Fibroblast of lung (primary cell): Measurements from ENCODE around the gene SCMH1. TPM values are rescaled to one million over a fixed set of nuclear protein-coding genes. Genes with fewer than 3 reads are reported as not detected.
A peak's percentile ranks its signal among the peaks of the same experiment; 100 is the strongest.

Experiments used
- DNase-seq, 2 donors: peaks; one replicate each; pipeline versions ENCODE4 v3.0.0 to v3.0.0-alpha.2; 2010; ENCODE audit warnings: low read depth in 2 of 2
- H2AFZ ChIP-seq: 2 replicates; pipeline ENCODE4 v1.5.1; 2012; ENCODE audit warnings: low read length, control low read depth, inconsistent platforms
- H3K27ac ChIP-seq: 2 replicates; pipeline ENCODE4 v1.5.1; 2011; ENCODE audit warnings: low read length, control low read depth; ENCODE audit not compliant: insufficient read depth
- H3K27me3 ChIP-seq: 2 replicates; pipeline ENCODE4 v1.5.1; 2011; ENCODE audit warnings: mild to moderate bottlenecking, low read length; ENCODE audit not compliant: control insufficient read depth, insufficient read depth
- H3K36me3 ChIP-seq: 2 replicates; pipeline ENCODE4 v1.5.1; 2011; ENCODE audit warnings: low read length; ENCODE audit not compliant: control insufficient read depth, insufficient read depth
- H3K4me1 ChIP-seq: 2 replicates; pipeline ENCODE4 v1.5.1; 2011; ENCODE audit warnings: low read length; ENCODE audit not compliant: control insufficient read depth, insufficient read depth; ENCODE audit errors: extremely low read depth
- H3K4me2 ChIP-seq: 2 replicates; pipeline ENCODE4 v1.5.1; 2011; ENCODE audit warnings: low read length, control low read depth; ENCODE audit not compliant: insufficient read depth; ENCODE audit errors: extremely low read depth
- H3K4me3 ChIP-seq, 4 experiments: fragments of 200-600 bp in 1 of 4; sonication (generic) in 1 of 4; replicated peaks in 1 of 4; 2 replicates each; pipeline ENCODE4 v1.5.1; 2011 to 2016; ENCODE audit warnings: low read length in 4 of 4, low read depth in 3 of 4, mild to moderate bottlenecking in 3 of 4, control low read depth in 2 of 4, inconsistent platforms in 1 of 4, mixed read lengths in 1 of 4; ENCODE audit not compliant: insufficient read depth in 1 of 4; ENCODE audit errors: control extremely low read depth in 1 of 4
- H3K79me2 ChIP-seq: 2 replicates; pipeline ENCODE4 v1.5.1; 2012; ENCODE audit warnings: mild to moderate bottlenecking, low read length, inconsistent platforms; ENCODE audit not compliant: control insufficient read depth, insufficient read depth
- H3K9ac ChIP-seq: 2 replicates; pipeline ENCODE4 v1.5.1; 2011; ENCODE audit warnings: mild to moderate bottlenecking, low read length, control low read depth; ENCODE audit not compliant: insufficient read depth
- H3K9me3 ChIP-seq: 2 replicates; pipeline ENCODE4 v1.5.1; 2012; ENCODE audit warnings: low read depth, low read length; ENCODE audit not compliant: control insufficient read depth, insufficient read depth
- H4K20me1 ChIP-seq: 2 replicates; pipeline ENCODE4 v1.5.1; 2011; ENCODE audit warnings: low read length; ENCODE audit not compliant: control insufficient read depth, insufficient read depth; ENCODE audit errors: extremely low read depth
- EZH2 ChIP-seq: IDR thresholded peaks from 2 replicates; pipeline ENCODE4 v1.5.1; 2012; ENCODE audit warnings: low read length, control low read depth, mild to moderate bottlenecking; ENCODE audit errors: missing control alignments
- polyA plus RNA-seq, 2 donors: library from polyadenylated mRNA; depleted of rRNA in 1 of 2; stranded (reverse) in 1 of 2; unstranded in 1 of 2; fragments of >200 nt; gene quantifications; 2 replicates each; pipeline ENCODE4 v1.2.1, GENCODE V29; 2011 to 2012; ENCODE audit warnings: missing spikeins in 1 of 2
- total RNA-seq: library from RNA; depleted of rRNA; stranded (reverse); fragments of >200 nt; gene quantifications from 2 replicates; pipeline ENCODE4 v1.2.1, GENCODE V29; 2014
- TF ChIP-seq, protein P1 (sequence below), 2 donors: IDR thresholded peaks in 1 of 2; conservative IDR thresholded peaks in 1 of 2; 1 replicate in 1 of 2; 2 replicates in 1 of 2; pipeline ENCODE4 v1.5.1; 2011 to 2012; ENCODE audit warnings: low read length in 2 of 2, control low read depth in 1 of 2, inconsistent platforms in 1 of 2, low read depth in 1 of 2, mild to moderate bottlenecking in 1 of 2

The SCMH1 gene
- total and polyA plus RNA-seq, 2 donors (not counting 1 experiment from before 2014, with no cell fraction given), result 20.8 to 24.8 TPM

DNA sequence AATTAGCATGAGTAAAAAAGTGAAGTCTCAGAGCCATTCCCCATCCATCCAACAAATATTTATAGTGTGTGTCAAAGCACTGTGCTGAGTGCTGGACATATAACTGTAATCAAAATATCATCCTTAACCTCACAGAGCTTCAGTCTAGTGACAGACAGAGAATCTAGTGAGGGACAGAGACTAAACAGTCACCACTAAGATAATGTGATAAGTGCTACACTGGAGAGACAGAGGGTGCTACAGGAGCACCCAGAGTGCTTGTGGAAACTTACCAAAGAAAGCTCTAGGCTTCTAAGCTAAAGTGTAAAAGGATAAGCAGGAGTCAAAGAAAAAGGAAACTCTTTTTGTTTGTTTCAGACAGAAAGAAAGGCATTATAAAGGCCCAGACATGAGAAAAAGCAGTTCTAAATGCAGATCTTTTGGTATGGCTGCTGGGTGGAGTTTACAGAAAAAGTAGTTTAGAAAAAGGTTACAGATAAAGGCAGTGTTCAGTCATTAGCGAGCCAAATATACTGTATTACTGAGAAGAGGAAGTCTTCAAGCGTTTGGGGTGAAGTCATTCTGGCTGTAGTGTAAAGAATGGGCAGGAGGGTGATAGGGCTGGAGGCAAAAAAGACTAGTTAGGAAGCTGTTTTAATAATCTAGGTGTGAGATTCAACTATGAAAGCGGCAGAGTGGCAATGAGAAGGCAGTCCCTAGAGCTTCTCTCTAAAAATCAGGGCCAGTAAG is 83.8 kb downstream of the SCMH1 start:
- peak in 1 of 2 donors; percentile 19 for DNase-seq
- Histone ChIP-seq H3K9me3 (no peaks in the 10 kb centered on the region), H2AFZ (no peak overlapping the region), H3K4me3 (no peak overlapping the region), H3K36me3 (no peaks in the 10 kb centered on the region), H3K27ac (no peak overlapping the region), H3K9ac (no peak overlapping the region), H3K4me2 (no peak overlapping the region), H4K20me1 (no peaks in the 10 kb centered on the region), H3K4me1 (peaks cover 5% of the 10 kb centered on the region), H3K79me2 (no peaks in the 10 kb centered on the region), H3K27me3 (no peaks in the 10 kb centered on the region)
- TF ChIP-seq, protein P1, sequence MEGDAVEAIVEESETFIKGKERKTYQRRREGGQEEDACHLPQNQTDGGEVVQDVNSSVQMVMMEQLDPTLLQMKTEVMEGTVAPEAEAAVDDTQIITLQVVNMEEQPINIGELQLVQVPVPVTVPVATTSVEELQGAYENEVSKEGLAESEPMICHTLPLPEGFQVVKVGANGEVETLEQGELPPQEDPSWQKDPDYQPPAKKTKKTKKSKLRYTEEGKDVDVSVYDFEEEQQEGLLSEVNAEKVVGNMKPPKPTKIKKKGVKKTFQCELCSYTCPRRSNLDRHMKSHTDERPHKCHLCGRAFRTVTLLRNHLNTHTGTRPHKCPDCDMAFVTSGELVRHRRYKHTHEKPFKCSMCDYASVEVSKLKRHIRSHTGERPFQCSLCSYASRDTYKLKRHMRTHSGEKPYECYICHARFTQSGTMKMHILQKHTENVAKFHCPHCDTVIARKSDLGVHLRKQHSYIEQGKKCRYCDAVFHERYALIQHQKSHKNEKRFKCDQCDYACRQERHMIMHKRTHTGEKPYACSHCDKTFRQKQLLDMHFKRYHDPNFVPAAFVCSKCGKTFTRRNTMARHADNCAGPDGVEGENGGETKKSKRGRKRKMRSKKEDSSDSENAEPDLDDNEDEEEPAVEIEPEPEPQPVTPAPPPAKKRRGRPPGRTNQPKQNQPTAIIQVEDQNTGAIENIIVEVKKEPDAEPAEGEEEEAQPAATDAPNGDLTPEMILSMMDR (conservative IDR thresholded peaks at IDR 0.05 in 1 of 2, IDR thresholded peaks at IDR 0.05 in 1 of 2; ENCODE audit: low read depth in 1 of 2, low read length in 2 of 2), result no peak
- TF ChIP-seq EZH2, result no peak

DNA sequence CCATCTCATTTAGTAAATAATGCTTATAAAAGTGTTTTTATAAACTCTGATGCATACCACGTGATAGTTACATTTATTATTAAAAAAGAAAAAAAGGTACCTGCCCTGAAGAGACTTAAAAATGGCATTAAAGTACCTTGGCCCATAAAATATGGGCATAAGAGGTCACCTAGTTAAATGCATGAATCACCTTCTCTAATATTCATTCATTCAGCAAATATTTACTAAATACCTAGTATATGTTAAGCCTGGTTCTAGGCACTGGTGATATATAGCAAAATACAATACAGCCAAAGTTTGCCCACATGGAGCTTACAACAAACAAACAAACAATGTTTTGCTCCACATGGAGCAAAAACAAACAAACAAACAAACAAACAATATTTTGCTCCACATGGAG is 87.0 kb downstream of the SCMH1 start:
- H3K79me2 ChIP-seq, result no peaks in the 10 kb centered on the region
- no peaks in the 10 kb centered on the region for H3K36me3 ChIP-seq
- no peak overlapping the region for H3K9ac ChIP-seq
- H3K4me3 ChIP-seq, result no peak overlapping the region
- H3K4me1 ChIP-seq, result peaks cover 16% of the 10 kb centered on the region
- H3K27me3 ChIP-seq, result no peaks in the 10 kb centered on the region
- no peak for DNase-seq
- H3K27ac ChIP-seq, result no peak overlapping the region
- no peaks in the 10 kb centered on the region for H4K20me1 ChIP-seq
- H3K9me3 ChIP-seq, result no peaks in the 10 kb centered on the region
- no peak overlapping the region for H3K4me2 ChIP-seq
- no peak overlapping the region for H2AFZ ChIP-seq
- TF ChIP-seq, protein P1 (conservative IDR thresholded peaks at IDR 0.05 in 1 of 2, IDR thresholded peaks at IDR 0.05 in 1 of 2; ENCODE audit: low read depth in 1 of 2, low read length in 2 of 2), result no peak
- no peak for TF ChIP-seq EZH2

- Histone ChIP-seq H3K9me3 (no peaks in the 10 kb centered on the region), H2AFZ (no peak overlapping the region), H3K4me1 (peaks cover 16% of the 10 kb centered on the region), H3K27me3 (no peaks in the 10 kb centered on the region), H3K4me2 (no peak overlapping the region), H3K79me2 (no peaks in the 10 kb centered on the region), H3K9ac (no peak overlapping the region), H3K4me3 (no peak overlapping the region), H4K20me1 (no peaks in the 10 kb centered on the region), H3K36me3 (peaks cover 2% of the 10 kb centered on the region), H3K27ac (no peak overlapping the region)
- no peak for DNase-seq
- TF ChIP-seq, protein P1 (conservative IDR thresholded peaks at IDR 0.05 in 1 of 2, IDR thresholded peaks at IDR 0.05 in 1 of 2; ENCODE audit: low read depth in 1 of 2, low read length in 2 of 2), result no peak
- TF ChIP-seq EZH2, result no peak
These were observed 88.3 kb downstream of the SCMH1 start for GRCh38 chr1:41153750-41154274.
